ENCODE data around the gene FAS. TPM values are rescaled to one million over a fixed set of nuclear protein-coding genes. Genes with fewer than 3 reads are reported as not detected.

Gene FAS
- polyA plus RNA-seq, 1 experiment = 52.3 TPM

DNA sequence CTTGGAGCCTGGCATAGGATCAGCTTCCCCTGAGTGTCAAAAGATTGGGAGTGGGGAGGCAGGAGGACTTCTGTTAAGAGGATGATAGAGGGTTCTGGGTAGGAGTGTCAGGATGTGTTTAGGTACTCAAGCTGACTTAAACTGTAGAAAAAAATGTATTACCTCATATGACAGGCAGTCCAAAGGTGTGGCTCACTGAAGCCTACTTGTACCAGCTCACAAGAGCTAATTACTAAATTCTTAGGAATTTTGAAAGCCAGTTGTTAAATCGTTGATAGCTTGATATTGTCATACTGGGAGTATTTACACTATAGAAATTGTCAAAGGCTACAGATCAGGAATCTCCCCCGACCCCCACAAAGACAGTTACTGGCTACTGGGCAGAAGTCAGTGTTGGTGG is 32.1 kb downstream of the FAS start:
- no peaks in the 10 kb centered on the region for H3K27me3 ChIP-seq (ENCODE audit: control insufficient read depth, insufficient read depth, low read length)
- ChIA-PET CTCF (interaction anchor here (0.9 to 1.7 kb wide), 3 partner anchors 187 to 195 kb away, joined by 3 to 7 read pairs (median 5); no protein-coding TSS in a partner anchor), POLR2A (no interaction called here)
- DNase-seq (ENCODE audit: low read depth) = no peak
- TF ChIP-seq, protein P1, sequence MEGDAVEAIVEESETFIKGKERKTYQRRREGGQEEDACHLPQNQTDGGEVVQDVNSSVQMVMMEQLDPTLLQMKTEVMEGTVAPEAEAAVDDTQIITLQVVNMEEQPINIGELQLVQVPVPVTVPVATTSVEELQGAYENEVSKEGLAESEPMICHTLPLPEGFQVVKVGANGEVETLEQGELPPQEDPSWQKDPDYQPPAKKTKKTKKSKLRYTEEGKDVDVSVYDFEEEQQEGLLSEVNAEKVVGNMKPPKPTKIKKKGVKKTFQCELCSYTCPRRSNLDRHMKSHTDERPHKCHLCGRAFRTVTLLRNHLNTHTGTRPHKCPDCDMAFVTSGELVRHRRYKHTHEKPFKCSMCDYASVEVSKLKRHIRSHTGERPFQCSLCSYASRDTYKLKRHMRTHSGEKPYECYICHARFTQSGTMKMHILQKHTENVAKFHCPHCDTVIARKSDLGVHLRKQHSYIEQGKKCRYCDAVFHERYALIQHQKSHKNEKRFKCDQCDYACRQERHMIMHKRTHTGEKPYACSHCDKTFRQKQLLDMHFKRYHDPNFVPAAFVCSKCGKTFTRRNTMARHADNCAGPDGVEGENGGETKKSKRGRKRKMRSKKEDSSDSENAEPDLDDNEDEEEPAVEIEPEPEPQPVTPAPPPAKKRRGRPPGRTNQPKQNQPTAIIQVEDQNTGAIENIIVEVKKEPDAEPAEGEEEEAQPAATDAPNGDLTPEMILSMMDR (IDR thresholded peaks at IDR 0.05; ENCODE audit: insufficient read depth, low read depth, low read length) = no peak
- H3K36me3 ChIP-seq (ENCODE audit: control insufficient read depth, insufficient read depth, low read length) = peaks cover 12% of the 10 kb centered on the region
- no peak overlapping the region for H3K4me3 ChIP-seq (ENCODE audit: low read depth, low read length)

DNA sequence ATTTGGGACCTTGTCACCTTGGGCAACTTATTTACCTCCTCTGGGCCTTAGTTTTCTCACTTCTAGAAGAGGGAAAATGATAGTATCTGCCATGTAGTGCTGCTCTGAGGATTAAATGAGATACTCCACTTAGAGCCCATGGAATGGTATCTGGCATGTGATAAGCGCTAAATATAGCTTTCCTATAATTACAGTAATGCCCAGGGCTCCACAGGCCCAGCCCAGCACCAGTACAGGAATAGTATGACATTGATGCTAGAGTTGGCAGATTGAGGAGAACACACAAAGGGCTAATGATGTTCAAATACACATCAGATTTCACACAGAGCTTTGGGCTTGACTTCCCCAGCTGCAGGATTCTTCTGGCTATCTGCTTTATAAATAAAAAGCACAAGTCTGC is 34.9 kb downstream of the FAS start:
- no peak for DNase-seq (ENCODE audit: low read depth)
- POLR2A ChIA-PET = interaction anchor here (0.5 to 0.6 kb wide), 2 partner anchors 24 to 29 kb away, joined by 3 read pairs; no protein-coding TSS in a partner anchor
- no peak overlapping the region for H3K4me3 ChIP-seq (ENCODE audit: low read depth, low read length)
- no peaks in the 10 kb centered on the region for H3K27me3 ChIP-seq (ENCODE audit: control insufficient read depth, insufficient read depth, low read length)
- H3K36me3 ChIP-seq (ENCODE audit: control insufficient read depth, insufficient read depth, low read length) = peaks cover 1% of the 10 kb centered on the region; the same call in 1 of the 2 replicates
- CTCF ChIA-PET = interaction anchor here (0.6 to 2.9 kb wide), 7 partner anchors 11 to 362 kb away, joined by 3 to 15 read pairs (median 4); partner anchors contain the start of gene CH25H
- TF ChIP-seq, protein P1 (IDR thresholded peaks at IDR 0.05; ENCODE audit: insufficient read depth, low read depth, low read length) = no peak

DNA sequence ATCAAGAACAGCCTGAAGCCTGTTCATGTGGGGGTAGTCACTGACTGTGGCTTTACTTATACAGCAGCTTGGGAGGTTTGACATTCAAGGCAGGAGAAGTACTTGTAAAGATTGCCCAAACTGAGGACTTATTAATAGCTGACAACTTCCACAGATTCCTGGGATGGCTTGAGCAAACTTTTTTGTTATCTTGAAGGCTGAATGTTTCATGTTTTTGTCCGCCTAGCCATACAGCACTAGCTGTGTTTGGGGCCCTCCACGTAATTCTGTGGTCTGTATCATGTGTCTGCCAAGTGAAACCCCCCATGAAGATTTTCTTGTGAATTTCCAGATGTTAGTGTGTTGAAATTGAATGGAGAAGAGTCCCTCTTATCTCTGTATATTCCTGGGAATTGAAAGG is 38.6 kb downstream of the FAS start:
- CTCF ChIA-PET = interaction anchor here (0.6 to 4.5 kb wide), 29 partner anchors 9 to 195 kb away, joined by 3 to 90 read pairs (median 4); partner anchors contain the start of genes CH25H and FAS
- DNase-seq (ENCODE audit: low read depth) = no peak
- POLR2A ChIA-PET = no interaction called here

DNA sequence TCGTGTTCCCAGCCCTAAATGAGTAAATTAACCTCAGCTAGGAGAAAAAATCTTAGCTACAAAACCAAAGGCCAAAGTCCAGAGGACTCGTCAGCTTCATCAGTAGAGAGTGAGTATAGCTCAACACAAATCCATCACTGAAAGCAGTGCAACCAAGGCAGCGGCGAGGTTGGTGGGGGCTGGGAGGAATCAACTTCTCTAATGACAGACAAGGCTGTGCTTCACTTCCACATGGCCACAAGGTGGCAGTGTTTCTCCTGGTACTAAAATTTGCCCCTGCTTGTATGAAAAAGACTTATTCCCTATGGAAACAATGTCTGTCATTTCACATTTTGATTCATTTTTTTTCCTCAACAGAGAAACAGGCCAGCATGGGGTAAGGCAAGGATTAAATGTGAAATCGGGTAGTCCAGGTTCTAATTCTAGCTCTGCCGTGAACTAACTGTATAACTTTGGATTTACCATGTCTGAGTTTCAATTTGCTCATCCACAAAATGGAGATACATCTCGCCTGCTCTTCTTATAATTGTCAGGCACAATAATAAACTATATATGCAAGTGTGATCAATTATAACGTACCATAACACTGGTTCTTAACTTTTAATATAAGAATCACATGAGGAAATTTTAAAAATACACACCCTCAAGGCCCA is 39.3 kb downstream of the FAS start:
- POLR2A ChIA-PET = no interaction called here
- H3K36me3 ChIP-seq (ENCODE audit: control insufficient read depth, insufficient read depth, low read length) = no peaks in the 10 kb centered on the region
- no peak overlapping the region for H3K4me3 ChIP-seq (ENCODE audit: low read depth, low read length)
- TF ChIP-seq, protein P1 (IDR thresholded peaks at IDR 0.05; ENCODE audit: insufficient read depth, low read depth, low read length) = peak; percentile 75
- CTCF ChIA-PET = interaction anchor here (0.6 to 4.5 kb wide), 38 partner anchors 9 to 195 kb away, joined by 3 to 90 read pairs (median 4); partner anchors contain the start of genes CH25H and FAS
- H3K27me3 ChIP-seq (ENCODE audit: control insufficient read depth, insufficient read depth, low read length) = no peaks in the 10 kb centered on the region
- DNase-seq (ENCODE audit: low read depth) = peak; percentile 31

More for the DNA sequence above, 38.6 kb downstream of the FAS start:
- Histone ChIP-seq H3K4me3 (ENCODE audit: low read depth, low read length) (no peak overlapping the region), H3K36me3 (ENCODE audit: control insufficient read depth, insufficient read depth, low read length) (no peaks in the 10 kb centered on the region), H3K27me3 (ENCODE audit: control insufficient read depth, insufficient read depth, low read length) (no peaks in the 10 kb centered on the region)
- TF ChIP-seq, protein P1 (IDR thresholded peaks at IDR 0.05; ENCODE audit: insufficient read depth, low read depth, low read length) = no peak

DNA sequence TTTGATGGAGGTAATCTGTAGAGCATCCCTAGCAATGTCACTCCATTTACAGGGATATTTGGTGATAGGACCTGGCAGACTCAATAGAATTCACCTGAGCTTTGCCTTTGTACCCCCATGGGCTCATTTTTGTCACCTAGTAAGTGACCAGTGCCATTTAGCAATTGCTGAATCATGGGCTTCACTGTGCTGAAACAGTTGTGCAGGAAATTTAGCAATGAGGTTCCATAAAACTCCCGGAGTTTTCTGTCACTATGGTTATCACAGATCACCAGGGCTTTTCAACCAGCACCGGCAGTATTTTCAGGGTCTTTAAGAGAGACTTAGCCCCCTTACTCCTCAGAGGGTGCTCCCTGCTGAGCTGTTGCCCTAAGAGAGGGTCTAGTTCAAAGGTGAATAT is 40.2 kb downstream of the FAS start:
- DNase-seq (ENCODE audit: low read depth) = no peak
- ChIA-PET POLR2A (no interaction called here), CTCF (interaction anchor here (0.8 to 4.5 kb wide), 18 partner anchors 8 to 187 kb away, joined by 3 to 90 read pairs (median 6); partner anchors contain the start of genes CH25H and FAS)
- Histone ChIP-seq H3K36me3 (ENCODE audit: control insufficient read depth, insufficient read depth, low read length) (no peaks in the 10 kb centered on the region), H3K4me3 (ENCODE audit: low read depth, low read length) (no peak overlapping the region), H3K27me3 (ENCODE audit: control insufficient read depth, insufficient read depth, low read length) (no peaks in the 10 kb centered on the region)
- TF ChIP-seq, protein P1 (IDR thresholded peaks at IDR 0.05; ENCODE audit: insufficient read depth, low read depth, low read length) = no peak
